ENCODE measurements around the gene IGFLR1. TPM values are rescaled to one million over a fixed set of nuclear protein-coding genes. Genes with fewer than 3 reads are reported as not detected.

The IGFLR1 gene
- total and polyA plus RNA-seq, 9 of the 15 experiments (the other 6 are each of a cell fraction or from before 2014, with no cell fraction given): 1.0 to 14.3 (median 4.6) TPM

GRCh38 chr19:35702223-35703012 is 39.8 kb downstream of the IGFLR1 start (continued):
- TF ChIP-seq THAP7 (CRISPR knock-in tag; IDR thresholded peaks at IDR 0.05) (no peak), CHD1 (IDR thresholded peaks at IDR 0.05; ENCODE audit: low read length) (no peak), EHMT2 (IDR thresholded peaks at IDR 0.05) (no peak), NFYB (IDR thresholded peaks at IDR 0.05; ENCODE audit: extremely low read depth, insufficient read length) (peak; percentile 99), YY1 (IDR thresholded peaks at IDR 0.05; ENCODE audit: borderline replicate concordance in 1 of 3, control insufficient read depth in 1 of 3, extremely low read depth in 1 of 3, insufficient read depth in 3 of 3, insufficient read length in 1 of 3, insufficient replicate concordance in 2 of 3, low read depth in 1 of 3, low read length in 2 of 3) (no peak), ARHGAP35 (IDR thresholded peaks at IDR 0.05; ENCODE audit: partially characterized antibody) (no peak), SMARCE1 (IDR thresholded peaks at IDR 0.05) (no peak), SRSF3 (IDR thresholded peaks at IDR 0.05; ENCODE audit: insufficient read depth, low read length) (no peak), SIN3B (IDR thresholded peaks at IDR 0.05; ENCODE audit: low read depth) (no peak), CEBPZ (IDR thresholded peaks at IDR 0.05; ENCODE audit: borderline replicate concordance, low read depth, low read length) (peak; percentile 95), ZNF518B (CRISPR knock-in tag; IDR thresholded peaks at IDR 0.05) (no peak), CHD4 (IDR thresholded peaks at IDR 0.05; ENCODE audit: insufficient read depth, insufficient replicate concordance, low read depth, low read length, poor library complexity, severe bottlenecking) (no peak), ZBTB5 (IDR thresholded peaks at IDR 0.05) (no peak)
